Forelimb muscle (tissue), 1 donor: ENCODE results near the gene KCND3. TPM values are rescaled to one million over a fixed set of nuclear protein-coding genes. Genes with fewer than 3 reads are reported as not detected.

Experiments
- DNase-seq: peaks from one replicate; pipeline ENCODE4 v3.0.0-alpha.2; 2013; ENCODE audit warnings: low read depth
- polyA plus RNA-seq: library from polyadenylated mRNA; unstranded; fragments of 120-200 nt; gene quantifications from one replicate; pipeline ENCODE4 v1.2.1, GENCODE V29; 2013; ENCODE audit not compliant: insufficient read length

The KCND3 gene
- polyA plus RNA-seq, 1 donor = 1.5 TPM

GRCh38 chr1:111988743-111989453, 570 bp downstream of the KCND3 start:
- DNase-seq = no peak

DNA sequence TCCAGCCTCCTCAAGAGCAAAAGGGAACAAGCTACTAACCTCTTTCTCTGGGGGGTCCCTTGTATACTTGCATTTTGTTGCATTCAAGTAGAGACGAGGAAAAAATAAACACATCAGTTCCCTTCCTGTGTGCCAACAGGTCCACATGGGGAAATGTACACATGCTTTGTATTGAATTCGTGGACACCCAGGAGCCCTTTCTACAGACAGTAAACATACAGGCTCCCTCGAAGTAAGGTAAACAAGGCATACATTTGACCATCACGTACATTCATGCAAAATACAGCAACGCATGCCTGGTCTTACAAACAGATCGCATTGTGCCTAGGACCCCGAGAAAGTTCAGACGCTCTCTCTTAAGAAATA, 1.1 kb downstream of the KCND3 start:
- no peak for DNase-seq

DNA sequence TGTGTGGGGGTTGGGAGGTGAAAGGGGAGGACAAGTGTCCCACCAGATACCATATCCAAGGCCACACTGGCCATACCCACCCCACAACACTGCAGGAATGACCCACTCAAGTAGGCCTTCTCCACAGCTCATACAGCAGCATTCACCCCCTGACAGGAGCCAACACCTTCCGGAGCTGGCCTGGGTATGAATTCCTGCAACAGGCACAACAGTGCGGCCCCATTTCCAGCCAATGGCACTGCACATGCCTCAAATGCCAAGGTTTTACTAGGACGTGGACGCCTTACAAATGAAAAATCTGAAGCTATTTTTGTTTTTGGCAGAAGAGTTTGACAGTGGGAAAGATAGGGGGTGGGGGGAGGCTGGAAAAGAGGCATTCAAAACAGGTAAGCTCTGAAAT, 2.0 kb downstream of the KCND3 start:
- DNase-seq = no peak

DNA sequence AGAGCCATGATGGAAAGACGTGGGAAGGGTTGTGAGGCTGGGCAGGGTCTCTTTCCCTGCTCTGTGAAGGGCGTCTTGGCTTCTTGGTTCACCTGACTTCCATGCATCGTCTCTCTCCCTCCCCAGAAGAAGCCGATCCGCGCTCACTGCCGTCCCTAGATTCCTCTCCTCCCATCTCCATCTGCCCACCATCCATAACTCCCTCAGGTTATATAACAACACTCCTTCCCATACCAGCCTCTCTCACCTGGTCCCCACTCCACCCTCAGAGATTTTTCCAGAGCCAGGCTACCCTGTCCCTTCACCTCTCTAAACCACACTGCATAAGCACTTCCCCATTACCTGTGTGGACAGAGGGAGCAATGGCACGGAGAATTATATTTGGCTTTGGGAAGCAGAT, 6.0 kb downstream of the KCND3 start:
- no peak for DNase-seq

DNA sequence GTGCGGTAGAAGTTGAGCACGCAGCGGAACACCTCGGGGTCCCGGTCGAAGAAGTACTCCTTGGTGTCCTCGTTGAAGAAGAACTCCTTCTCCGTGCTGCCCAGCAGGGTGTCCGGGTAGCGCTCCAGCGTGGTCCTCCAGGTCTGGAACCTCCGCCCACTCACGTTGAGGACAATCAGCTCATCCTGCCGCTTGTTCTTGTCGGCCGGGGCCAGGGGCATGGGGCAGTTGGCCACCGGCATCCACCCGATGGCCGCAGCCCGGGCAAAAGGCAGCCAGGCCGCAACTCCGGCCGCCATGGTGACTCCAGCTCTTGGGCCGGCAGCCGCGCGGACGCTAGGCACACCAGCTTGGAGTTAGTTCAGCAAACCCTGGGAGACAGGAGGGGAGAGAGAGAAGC, 7.0 kb downstream of the KCND3 start:
- DNase-seq = no peak

- no peak for DNase-seq
Observed at GRCh38 chr1:111981871-111982270, 7.6 kb downstream of the KCND3 start.

GRCh38 chr1:111981090-111981489, 8.4 kb downstream of the KCND3 start:
- no peak for DNase-seq

DNA sequence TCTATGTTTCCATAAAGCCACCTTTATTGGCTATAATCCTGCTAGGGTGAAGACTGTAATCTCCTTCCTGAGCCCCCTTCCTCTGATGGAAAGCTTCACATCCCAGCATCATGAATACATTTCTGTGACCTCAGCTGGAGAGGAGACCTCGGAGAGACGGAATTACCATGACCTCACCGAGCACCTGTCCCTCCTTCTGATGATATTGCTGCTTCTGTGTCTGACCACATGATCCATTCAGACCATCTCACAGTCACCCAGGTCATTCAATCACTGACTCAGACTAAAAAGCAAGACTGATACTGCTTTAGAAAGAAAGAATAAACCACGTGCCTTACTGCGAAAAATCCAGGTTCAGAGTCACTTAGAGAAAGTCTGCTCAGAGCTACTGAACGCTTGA, 8.8 kb downstream of the KCND3 start:
- DNase-seq = no peak

DNA sequence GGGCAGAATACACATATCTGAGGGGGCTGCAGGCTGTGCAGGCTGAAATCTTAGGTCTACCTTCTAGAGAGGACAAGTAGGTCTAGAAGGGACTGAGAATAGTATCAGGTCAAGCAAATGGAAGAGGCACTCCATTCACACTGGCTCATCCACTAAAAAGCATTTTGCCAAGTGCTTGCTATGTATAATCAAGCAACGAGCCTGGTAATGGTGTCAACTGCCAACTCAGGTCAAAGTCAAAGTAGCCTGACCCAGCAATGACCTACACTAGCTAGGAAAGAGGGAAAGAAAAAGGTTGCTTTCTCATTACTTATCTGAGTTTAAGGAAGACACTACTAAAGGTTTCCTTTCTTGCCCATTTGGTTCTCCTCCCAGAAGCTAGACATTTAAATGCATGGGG, 10.8 kb downstream of the KCND3 start:
- no peak for DNase-seq

DNA sequence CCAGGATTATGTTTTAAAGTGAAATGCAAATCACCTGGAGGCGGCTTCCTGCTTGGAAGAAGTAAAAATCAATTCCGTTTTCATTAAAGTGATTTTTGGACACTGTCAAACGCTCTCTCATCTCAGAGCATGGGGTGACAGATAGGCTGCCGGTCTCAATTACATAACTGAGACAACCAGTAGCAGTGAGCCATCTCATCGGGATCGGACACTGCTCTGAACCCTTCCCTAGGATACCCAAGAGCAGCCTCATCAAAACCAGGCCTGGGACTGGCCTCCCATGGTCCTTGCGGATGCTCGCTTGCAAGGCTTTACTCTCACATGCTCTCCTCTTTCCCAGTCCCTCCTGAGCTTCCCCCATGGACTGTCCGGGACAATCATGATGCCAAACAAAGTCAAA, 12.1 kb downstream of the KCND3 start:
- DNase-seq = no peak

GRCh38 chr1:111976842-111977241, 12.6 kb downstream of the KCND3 start:
- DNase-seq = no peak

GRCh38 chr1:111976332-111976731, 13.1 kb downstream of the KCND3 start:
- no peak for DNase-seq

DNA sequence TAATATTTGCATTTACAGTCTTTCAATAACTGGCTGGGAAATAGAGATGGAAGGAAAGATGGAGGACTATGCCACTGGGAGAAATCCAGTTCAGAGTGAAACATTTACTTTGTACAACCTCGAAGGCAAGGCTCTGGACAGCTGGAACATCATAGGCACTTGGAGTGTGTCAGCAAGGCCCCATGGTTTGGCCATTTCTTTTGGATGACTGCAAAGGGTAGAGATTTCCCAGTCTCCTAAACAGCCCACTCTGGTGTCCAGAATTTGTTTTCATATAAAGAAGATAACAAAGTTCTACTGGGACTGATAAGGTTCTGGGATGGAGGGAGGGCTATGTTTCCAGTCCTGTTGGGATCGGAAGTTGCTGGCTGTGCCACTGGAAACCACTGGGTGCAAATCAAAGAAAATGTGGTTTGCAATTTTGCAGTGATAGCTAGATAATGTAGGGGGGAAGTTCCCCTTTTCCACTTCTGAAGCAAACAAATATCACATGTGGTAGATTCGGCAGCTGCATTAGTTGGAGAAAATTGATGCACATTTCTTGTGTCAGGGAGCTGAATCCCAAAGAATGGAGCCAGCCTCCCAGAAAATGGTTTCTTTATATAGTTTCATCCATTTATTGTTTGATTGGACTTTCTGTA, 16.2 kb downstream of the KCND3 start:
- no peak for DNase-seq

DNA sequence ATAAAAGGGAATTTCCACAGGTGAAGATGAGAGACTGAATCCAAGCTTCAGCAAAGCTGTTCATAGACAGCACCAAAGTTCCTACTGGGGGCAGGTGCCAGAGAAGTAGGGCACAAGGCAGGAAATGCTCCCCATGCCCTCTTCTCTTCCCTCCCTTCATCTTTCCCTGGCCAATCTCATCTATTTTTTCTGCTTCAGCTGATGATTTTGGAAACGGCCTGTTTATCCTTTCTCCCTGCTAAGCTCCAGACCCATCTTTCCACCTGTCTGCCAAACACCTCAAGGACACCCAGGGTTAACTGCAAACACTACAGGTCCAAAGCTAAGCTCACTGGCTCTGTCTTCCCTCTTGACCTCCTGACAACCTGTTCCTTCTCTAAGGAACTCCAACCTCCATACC, 18.1 kb downstream of the KCND3 start:
- no peak for DNase-seq

DNA sequence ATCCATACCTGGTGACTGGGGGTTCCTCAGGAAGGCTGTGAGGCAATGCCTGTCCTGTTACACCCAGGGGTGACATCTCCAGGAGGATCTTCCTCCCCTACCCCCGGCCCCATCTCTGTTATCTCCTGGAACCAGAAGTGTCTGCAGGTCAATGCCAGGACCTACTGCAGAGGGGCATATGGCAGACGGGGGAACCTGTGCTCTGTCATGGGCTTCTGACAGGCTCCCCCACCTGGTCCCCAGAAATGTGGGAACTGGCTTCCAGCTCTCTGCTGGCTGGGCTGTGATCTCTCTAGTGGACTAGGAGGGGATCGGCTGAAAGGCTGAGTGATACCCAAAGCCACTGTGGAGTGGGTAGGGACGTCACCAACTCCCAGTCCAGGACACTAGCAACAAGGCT, 21.0 kb downstream of the KCND3 start:
- DNase-seq = no peak

DNA sequence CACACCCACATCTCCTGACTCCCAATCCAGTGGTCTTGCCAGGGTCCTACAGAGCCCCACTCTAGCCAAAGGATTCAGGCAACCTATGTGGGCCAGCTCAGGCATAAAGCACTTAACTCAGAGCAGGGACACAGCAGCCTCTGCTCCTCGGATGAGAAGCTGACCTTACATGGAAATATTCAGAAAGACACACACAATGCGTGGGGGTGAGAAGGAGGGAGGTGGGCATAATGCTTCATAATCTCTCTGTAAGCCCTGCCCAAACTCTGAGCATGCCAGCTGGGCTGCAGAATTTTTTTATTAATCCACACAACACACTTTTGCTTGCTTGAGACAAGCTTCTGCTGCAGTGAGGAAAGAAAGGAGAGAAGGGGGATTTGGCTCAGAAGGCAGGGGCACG, 21.6 kb downstream of the KCND3 start:
- no peak for DNase-seq

DNA sequence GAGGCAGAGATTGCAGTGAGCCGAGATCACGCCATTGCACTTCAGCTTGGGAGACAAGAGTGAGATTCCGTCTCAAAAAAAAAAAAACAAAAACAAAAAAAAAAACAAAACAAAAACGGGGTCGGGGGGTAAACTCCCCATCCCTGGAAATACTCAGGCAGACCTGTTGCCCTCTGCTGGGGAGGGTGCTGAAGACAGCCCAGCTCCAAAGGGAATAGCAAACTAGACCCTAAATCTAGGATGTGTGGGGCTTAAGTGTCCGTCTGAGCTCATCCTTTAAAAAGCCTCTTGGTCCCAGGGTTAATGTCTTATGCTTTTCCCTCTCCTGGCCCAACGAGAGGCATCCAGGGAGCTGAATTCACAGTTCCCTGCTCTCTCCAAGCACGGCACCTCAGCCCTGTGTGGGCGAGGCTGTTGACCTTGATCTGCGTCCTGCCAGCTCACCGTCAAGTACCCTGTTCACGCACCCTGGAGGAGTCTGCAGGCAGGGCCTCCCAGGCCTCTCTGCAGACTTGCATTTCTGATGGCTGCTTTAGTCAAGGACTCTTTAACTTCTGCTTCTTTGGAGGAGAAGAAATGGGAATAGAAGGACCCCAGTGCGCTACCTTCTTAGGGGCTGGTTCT, 22.3 kb downstream of the KCND3 start:
- no peak for DNase-seq

GRCh38 chr1:111965781-111966443, 23.6 kb downstream of the KCND3 start:
- no peak for DNase-seq

DNA sequence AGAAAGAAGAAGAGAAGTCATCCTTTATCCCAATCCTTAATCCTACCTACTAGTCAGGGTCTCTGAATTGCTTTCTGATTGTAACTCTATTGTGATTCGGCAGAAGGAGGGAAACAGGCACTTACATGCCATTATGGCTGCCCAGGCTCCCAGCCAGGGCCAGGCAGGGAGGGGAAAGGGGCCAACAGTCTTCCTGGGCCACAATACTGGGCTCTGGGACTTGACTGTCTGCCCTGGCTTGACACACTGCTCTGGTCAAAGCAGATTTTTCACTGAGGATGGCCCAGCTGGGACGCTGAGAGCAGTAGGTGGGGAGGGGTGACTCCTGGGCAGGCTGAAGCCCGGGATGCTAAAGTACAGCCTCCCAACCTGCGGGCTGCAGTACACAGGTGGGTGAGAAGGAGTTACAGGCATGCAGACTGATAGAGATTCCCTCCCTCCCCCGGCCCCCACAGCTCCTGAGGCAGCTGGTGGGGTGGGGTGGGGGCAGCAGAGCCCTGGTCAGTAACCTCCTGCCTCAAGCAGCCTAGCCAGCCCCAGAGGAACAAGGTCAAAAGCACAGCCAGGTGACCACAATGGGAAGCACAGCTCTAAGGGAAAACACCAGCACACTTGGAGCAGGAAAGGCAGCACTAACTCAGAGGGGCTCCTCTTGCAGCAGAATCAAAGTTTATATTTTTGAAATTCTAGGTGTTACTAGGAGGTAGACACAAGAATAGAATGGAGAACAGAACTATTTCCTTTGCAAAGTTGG, 25.3 kb downstream of the KCND3 start:
- no peak for DNase-seq

DNA sequence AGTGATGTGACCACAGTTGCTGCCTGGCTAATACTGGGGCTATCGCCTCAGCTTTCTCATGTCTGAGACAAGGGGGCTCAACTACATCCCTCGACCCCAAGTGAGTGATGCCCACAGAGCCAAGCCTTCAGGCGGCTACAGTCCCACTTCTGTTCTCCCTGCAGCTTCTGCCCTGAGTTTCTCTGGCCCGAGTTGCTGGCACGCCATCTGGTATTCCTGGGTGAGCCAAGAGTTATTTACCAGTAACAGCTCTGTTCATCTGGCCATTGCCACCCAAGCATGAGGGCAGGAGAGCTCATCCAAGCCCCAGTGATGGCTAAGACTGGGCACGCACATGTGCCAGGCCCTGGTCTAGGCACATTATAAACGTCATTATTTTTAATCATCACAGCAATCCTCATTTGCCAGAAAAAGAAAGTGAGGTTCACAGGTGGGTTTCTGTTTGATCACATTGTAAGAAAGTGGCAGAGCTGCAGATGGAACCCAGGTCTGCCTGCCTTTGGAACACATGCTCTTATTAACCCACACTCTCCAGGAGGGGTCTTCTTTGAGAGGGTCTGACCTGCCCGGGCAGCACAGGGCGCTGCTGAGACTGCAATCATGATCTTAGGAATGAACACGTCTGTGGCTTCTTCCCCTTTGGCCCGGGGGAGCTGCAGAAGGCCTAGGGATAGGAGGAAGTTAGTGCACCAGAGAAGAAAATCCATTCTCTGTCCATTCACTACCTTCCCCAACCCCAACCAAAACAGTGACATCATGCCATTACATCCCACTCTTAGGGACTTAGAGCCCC, 27.5 kb downstream of the KCND3 start:
- DNase-seq = no peak

DNA sequence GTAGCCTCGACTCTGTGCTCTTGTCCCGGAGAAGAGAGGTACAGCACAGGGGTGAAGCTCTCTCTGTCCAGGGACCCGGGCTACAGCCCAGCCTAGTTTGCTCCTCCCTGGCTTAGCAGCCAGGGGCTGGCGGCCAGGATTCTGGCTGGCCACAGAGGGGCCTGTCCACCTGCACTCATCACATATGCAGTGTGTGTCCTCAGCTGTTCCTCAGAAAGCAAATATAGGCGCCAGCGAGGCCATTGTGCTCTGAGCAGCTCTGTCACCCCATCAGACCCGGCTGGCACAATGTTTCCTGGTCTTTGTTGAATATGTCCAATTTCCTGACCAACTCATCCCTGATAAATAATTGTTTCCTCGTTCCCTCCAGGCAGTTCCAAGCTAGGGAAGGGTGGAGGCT, 28.5 kb downstream of the KCND3 start:
- no peak for DNase-seq
